ENCODE measurements around the gene GNAI3. TPM values are rescaled to one million over a fixed set of nuclear protein-coding genes. Genes with fewer than 3 reads are reported as not detected.

The GNAI3 gene
- total and polyA plus RNA-seq, 2 of the 8 experiments (the other 6 are each of a cell fraction or from before 2014, with no cell fraction given) = 4.0 to 9.8 TPM

DNA sequence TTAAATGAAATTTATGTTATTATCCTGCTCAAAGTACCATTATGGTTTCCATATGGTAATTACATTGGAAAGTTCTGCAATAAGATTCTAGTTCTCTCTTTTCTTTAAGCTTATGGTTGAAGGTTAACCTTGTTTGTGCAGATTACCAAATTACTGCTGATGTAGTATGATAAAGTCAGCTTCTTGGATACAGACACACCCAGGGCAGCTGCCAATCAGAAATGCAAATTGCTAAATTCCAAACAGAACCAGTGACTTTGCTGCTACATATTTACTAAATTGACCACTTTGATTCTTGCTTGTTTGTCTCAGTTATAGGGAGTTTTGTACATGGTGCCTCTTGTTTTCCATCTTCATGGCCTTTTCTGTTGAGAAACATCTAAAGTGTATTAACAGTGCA lies 44.5 kb downstream of the GNAI3 start (continued):
- TF ChIP-seq, protein P1, sequence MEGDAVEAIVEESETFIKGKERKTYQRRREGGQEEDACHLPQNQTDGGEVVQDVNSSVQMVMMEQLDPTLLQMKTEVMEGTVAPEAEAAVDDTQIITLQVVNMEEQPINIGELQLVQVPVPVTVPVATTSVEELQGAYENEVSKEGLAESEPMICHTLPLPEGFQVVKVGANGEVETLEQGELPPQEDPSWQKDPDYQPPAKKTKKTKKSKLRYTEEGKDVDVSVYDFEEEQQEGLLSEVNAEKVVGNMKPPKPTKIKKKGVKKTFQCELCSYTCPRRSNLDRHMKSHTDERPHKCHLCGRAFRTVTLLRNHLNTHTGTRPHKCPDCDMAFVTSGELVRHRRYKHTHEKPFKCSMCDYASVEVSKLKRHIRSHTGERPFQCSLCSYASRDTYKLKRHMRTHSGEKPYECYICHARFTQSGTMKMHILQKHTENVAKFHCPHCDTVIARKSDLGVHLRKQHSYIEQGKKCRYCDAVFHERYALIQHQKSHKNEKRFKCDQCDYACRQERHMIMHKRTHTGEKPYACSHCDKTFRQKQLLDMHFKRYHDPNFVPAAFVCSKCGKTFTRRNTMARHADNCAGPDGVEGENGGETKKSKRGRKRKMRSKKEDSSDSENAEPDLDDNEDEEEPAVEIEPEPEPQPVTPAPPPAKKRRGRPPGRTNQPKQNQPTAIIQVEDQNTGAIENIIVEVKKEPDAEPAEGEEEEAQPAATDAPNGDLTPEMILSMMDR (IDR thresholded peaks at IDR 0.05; ENCODE audit: control extremely low read depth in 1 of 3, insufficient read depth in 1 of 3, low read depth in 1 of 3, low read length in 3 of 3) = no peak

Data from H1 (cell line).